Cardiac muscle cell (in vitro differentiated cells and primary cell): ENCODE results near the gene SEC61G. TPM values are rescaled to one million over a fixed set of nuclear protein-coding genes. Genes with fewer than 3 reads are reported as not detected.

Experiments
- DNase-seq, 2 donors: peaks; one replicate each; pipeline versions ENCODE4 v3.0.0 to v3.0.0-alpha.2; 2010 to 2017; ENCODE audit warnings: low read depth in 1 of 2, low spot score in 1 of 2
- H3K27ac ChIP-seq: fragments of 200-600 bp; sonication (generic); 2 replicates; pipeline ENCODE4 v1.5.1; 2016
- H3K27me3 ChIP-seq: fragments of 200-600 bp; sonication (generic); 2 replicates; pipeline ENCODE4 v1.6.0; 2016; ENCODE audit warnings: control low read depth
- H3K36me3 ChIP-seq: fragments of 200-600 bp; sonication (generic); 2 replicates; pipeline ENCODE4 v1.5.1; 2016; ENCODE audit warnings: control low read depth
- H3K4me1 ChIP-seq: fragments of 200-600 bp; sonication (generic); 2 replicates; pipeline ENCODE4 v1.8.1; 2017; ENCODE audit warnings: low read depth, mild to moderate bottlenecking, mixed run types
- H3K4me3 ChIP-seq: fragments of 200-600 bp; sonication (generic); 2 replicates; pipeline ENCODE4 v1.5.1; 2016; ENCODE audit warnings: mild to moderate bottlenecking
- H3K9me3 ChIP-seq: fragments of 200-600 bp; sonication (generic); 2 replicates; pipeline ENCODE4 v1.5.1; 2017; ENCODE audit warnings: low read depth, mild to moderate bottlenecking, control low read depth
- CTCF ChIP-seq: IDR thresholded peaks from 2 replicates; pipeline ENCODE4 v1.5.1; 2012; ENCODE audit warnings: low read depth, mild to moderate bottlenecking, low read length
- polyA plus RNA-seq: library from polyadenylated mRNA; unstranded; fragments of >200 nt; fragmentation: Nextera tagmentation; extraction: Ambion mirVana; gene quantifications from 2 replicates; pipeline ENCODE4 v1.2.1, GENCODE V29; 2016
- total RNA-seq: library from RNA; depleted of rRNA; stranded (reverse); fragments of >200 nt; gene quantifications from 2 replicates; pipeline ENCODE4 v1.2.3, GENCODE V29; 2016

The SEC61G gene
- total and polyA plus RNA-seq, 2 experiments from 2014 or later, result 254 to 502 TPM

- Histone ChIP-seq H3K27me3 (no peaks in the 10 kb centered on the region), H3K27ac (no peak overlapping the region), H3K4me3 (peak overlapping the region; percentile 55), H3K9me3 (no peaks in the 10 kb centered on the region), H3K4me1 (peaks cover 12% of the 10 kb centered on the region), H3K36me3 (peaks cover 6% of the 10 kb centered on the region)
- peak in 1 of 2 donors; percentile 9 for DNase-seq
- TF ChIP-seq CTCF, result no peak
Measured at GRCh38 chr7:54757711-54758110, 1.3 kb downstream of the SEC61G start.

- no peak for TF ChIP-seq CTCF
- DNase-seq, result no peak
- H3K9me3 ChIP-seq, result no peaks in the 10 kb centered on the region
- peaks cover 40% of the 10 kb centered on the region for H3K36me3 ChIP-seq
- H3K27me3 ChIP-seq, result no peaks in the 10 kb centered on the region
- H3K4me1 ChIP-seq, result no peaks in the 10 kb centered on the region
- no peak overlapping the region for H3K4me3 ChIP-seq
- no peak overlapping the region for H3K27ac ChIP-seq
Measured at GRCh38 chr7:54749200-54749599, 9.8 kb downstream of the SEC61G start.

- peaks cover 35% of the 10 kb centered on the region for H3K36me3 ChIP-seq
- TF ChIP-seq CTCF, result no peak
Measured at GRCh38 chr7:54747234-54747633, 11.8 kb downstream of the SEC61G start.

GRCh38 chr7:54743580-54743979, 15.4 kb downstream of the SEC61G start:
- H3K4me1 ChIP-seq, result no peaks in the 10 kb centered on the region
- no peak for DNase-seq
- H3K27me3 ChIP-seq, result no peaks in the 10 kb centered on the region
- TF ChIP-seq CTCF, result no peak
- peaks cover 6% of the 10 kb centered on the region for H3K36me3 ChIP-seq
- no peaks in the 10 kb centered on the region for H3K9me3 ChIP-seq
- H3K27ac ChIP-seq, result no peak overlapping the region
- no peak overlapping the region for H3K4me3 ChIP-seq

More at GRCh38 chr7:54747234-54747633, 11.8 kb downstream of the SEC61G start:
- Histone ChIP-seq H3K4me3 (no peak overlapping the region), H3K27me3 (no peaks in the 10 kb centered on the region), H3K4me1 (no peaks in the 10 kb centered on the region), H3K27ac (no peak overlapping the region), H3K9me3 (no peaks in the 10 kb centered on the region)
- DNase-seq, result no peak

GRCh38 chr7:54738737-54739136, 20.3 kb downstream of the SEC61G start:
- no peak overlapping the region for H3K4me3 ChIP-seq
- no peaks in the 10 kb centered on the region for H3K36me3 ChIP-seq
- no peaks in the 10 kb centered on the region for H3K4me1 ChIP-seq
- no peak overlapping the region for H3K27ac ChIP-seq
- no peaks in the 10 kb centered on the region for H3K27me3 ChIP-seq
- DNase-seq, result no peak
- TF ChIP-seq CTCF, result no peak
- H3K9me3 ChIP-seq, result no peaks in the 10 kb centered on the region

GRCh38 chr7:54729107-54729506, 29.9 kb downstream of the SEC61G start:
- DNase-seq, result no peak
- no peaks in the 10 kb centered on the region for H3K27me3 ChIP-seq
- H3K36me3 ChIP-seq, result no peaks in the 10 kb centered on the region
- no peaks in the 10 kb centered on the region for H3K9me3 ChIP-seq
- H3K27ac ChIP-seq, result no peak overlapping the region
- no peak for TF ChIP-seq CTCF
- no peaks in the 10 kb centered on the region for H3K4me1 ChIP-seq
- H3K4me3 ChIP-seq, result no peak overlapping the region
